DOHH2 (cell line): ENCODE measurements around the gene RNLS.

ENCODE experiments used
- H3F3A ChIP-seq: fragments of 200-600 bp; sonication (generic), shearing (Covaris generic); 2 replicates; pipeline ENCODE4 v1.6.0; 2016; ENCODE audit warnings: antibody characterized with exemption, mild to moderate bottlenecking; ENCODE audit not compliant: control insufficient read depth, insufficient read depth
- H3K27ac ChIP-seq: fragments of 200-600 bp; sonication (generic); 2 replicates; pipeline ENCODE4 v1.5.1; 2014; ENCODE audit warnings: low read depth, mild to moderate bottlenecking, low read length, moderate library complexity
- H3K27me3 ChIP-seq: fragments of 200-600 bp; sonication (generic); 2 replicates; pipeline ENCODE4 v1.6.1; 2014; ENCODE audit warnings: mild to moderate bottlenecking, low read length, mixed read lengths; ENCODE audit not compliant: control insufficient read depth
- H3K36me3 ChIP-seq: fragments of 200-600 bp; sonication (generic); 2 replicates; pipeline ENCODE4 v1.6.1; 2014; ENCODE audit warnings: mild to moderate bottlenecking, low read length, moderate library complexity, mixed read lengths; ENCODE audit not compliant: control insufficient read depth
- H3K4me1 ChIP-seq: fragments of 200-600 bp; sonication (generic); 2 replicates; pipeline ENCODE4 v1.6.1; 2014; ENCODE audit warnings: mild to moderate bottlenecking, low read length, mixed read lengths; ENCODE audit not compliant: control insufficient read depth
- H3K4me2 ChIP-seq: fragments of 200-600 bp; sonication (generic); 2 replicates; pipeline ENCODE4 v1.6.0; 2014; ENCODE audit warnings: mild to moderate bottlenecking, low read length, moderate library complexity
- H3K4me3 ChIP-seq: fragments of 200-600 bp; sonication (generic); 2 replicates; pipeline ENCODE4 v1.5.1; 2014; ENCODE audit warnings: mild to moderate bottlenecking, low read length, mixed read lengths
- H3K79me2 ChIP-seq: fragments of 200-600 bp; sonication (generic); 2 replicates; pipeline ENCODE4 v1.6.1; 2014; ENCODE audit warnings: mild to moderate bottlenecking, low read length, mixed read lengths; ENCODE audit not compliant: control insufficient read depth
- H3K9me2 ChIP-seq: fragments of 200-600 bp; sonication (generic); replicated peaks from 2 replicates; pipeline ENCODE4 v1.6.1; 2014; ENCODE audit warnings: mild to moderate bottlenecking, low read length, mixed read lengths; ENCODE audit not compliant: control insufficient read depth
- H3K9me3 ChIP-seq: fragments of 200-600 bp; sonication (generic); 2 replicates; pipeline ENCODE4 v1.6.1; 2014; ENCODE audit warnings: antibody characterized with exemption, low read length, mixed read lengths; ENCODE audit not compliant: control insufficient read depth, insufficient read depth
- H4K20me1 ChIP-seq: fragments of 200-600 bp; sonication (generic); 2 replicates; pipeline ENCODE4 v1.6.0; 2014; ENCODE audit warnings: low read depth, mild to moderate bottlenecking, antibody characterized with exemption, low read length, moderate library complexity; ENCODE audit not compliant: control insufficient read depth, insufficient read depth
- EZH2phosphoT487 ChIP-seq: fragments of 200-600 bp; sonication (generic); IDR thresholded peaks from 2 replicates; pipeline ENCODE4 v1.6.1; 2017; ENCODE audit warnings: borderline replicate concordance, mild to moderate bottlenecking, antibody characterized with exemption, low read length, moderate library complexity, mixed read lengths
- TF ChIP-seq, protein P1 (sequence below): fragments of 200-600 bp; sonication (generic); IDR thresholded peaks from one replicate; pipeline ENCODE4 v1.5.1; 2014; ENCODE audit warnings: antibody characterized with exemption, mild to moderate bottlenecking, low read depth, low read length; ENCODE audit not compliant: poor library complexity, severe bottlenecking

The RNLS gene

DNA sequence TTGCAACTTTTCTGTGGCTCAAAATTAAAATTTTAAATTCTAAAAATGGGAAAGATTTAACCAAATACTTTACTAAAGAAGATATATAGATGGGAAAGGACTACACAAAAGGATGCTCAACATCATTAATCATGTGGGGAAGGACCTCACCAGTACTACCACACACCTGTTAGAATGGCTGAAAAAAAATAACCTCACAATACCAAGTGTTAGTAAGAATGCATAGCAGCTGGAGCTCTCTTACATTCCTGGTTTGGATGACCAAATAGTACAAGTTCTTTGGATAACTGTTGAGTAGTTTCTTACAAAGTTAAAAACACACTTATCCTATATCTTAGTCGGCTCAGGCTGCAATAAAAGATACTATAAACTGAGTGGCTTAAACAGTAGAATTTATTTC is 37.3 kb upstream of the RNLS start:
- H3K4me1 ChIP-seq: no peaks in the 10 kb centered on the region
- H3K36me3 ChIP-seq: no peaks in the 10 kb centered on the region
- no peaks in the 10 kb centered on the region for H3K9me3 ChIP-seq
- H3F3A ChIP-seq: no peaks in the 10 kb centered on the region
- H3K27ac ChIP-seq: no peak overlapping the region
- H4K20me1 ChIP-seq: no peaks in the 10 kb centered on the region
- no peaks in the 10 kb centered on the region for H3K9me2 ChIP-seq
- no peak overlapping the region for H3K4me3 ChIP-seq
- H3K79me2 ChIP-seq: no peaks in the 10 kb centered on the region
- no peak overlapping the region for H3K4me2 ChIP-seq
- no peaks in the 10 kb centered on the region for H3K27me3 ChIP-seq
- TF ChIP-seq EZH2phosphoT487: no peak
- TF ChIP-seq, protein P1, sequence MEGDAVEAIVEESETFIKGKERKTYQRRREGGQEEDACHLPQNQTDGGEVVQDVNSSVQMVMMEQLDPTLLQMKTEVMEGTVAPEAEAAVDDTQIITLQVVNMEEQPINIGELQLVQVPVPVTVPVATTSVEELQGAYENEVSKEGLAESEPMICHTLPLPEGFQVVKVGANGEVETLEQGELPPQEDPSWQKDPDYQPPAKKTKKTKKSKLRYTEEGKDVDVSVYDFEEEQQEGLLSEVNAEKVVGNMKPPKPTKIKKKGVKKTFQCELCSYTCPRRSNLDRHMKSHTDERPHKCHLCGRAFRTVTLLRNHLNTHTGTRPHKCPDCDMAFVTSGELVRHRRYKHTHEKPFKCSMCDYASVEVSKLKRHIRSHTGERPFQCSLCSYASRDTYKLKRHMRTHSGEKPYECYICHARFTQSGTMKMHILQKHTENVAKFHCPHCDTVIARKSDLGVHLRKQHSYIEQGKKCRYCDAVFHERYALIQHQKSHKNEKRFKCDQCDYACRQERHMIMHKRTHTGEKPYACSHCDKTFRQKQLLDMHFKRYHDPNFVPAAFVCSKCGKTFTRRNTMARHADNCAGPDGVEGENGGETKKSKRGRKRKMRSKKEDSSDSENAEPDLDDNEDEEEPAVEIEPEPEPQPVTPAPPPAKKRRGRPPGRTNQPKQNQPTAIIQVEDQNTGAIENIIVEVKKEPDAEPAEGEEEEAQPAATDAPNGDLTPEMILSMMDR: no peak

DNA sequence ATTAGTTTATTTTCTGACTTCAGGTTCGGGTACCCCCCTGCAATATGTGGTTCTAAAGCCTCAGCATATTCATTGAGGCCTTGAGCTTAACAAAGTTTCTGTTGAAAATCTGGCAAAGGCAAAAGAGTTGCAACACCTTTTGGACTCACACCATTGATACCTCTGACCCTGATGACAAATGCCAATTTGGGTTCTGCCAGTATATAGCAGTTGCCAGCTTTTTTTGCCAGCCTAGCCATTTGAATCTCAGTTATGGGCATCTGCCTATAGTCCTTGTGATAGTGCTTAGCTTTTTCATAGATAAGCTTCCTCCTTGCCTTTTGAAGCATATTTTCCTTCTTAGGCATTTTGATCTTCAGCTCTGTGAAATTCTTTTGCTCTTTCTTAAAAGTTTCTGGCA is 35.4 kb upstream of the RNLS start:
- Histone ChIP-seq H3K36me3 (no peaks in the 10 kb centered on the region), H3K27ac (no peak overlapping the region), H3K79me2 (no peaks in the 10 kb centered on the region), H3K9me2 (no peaks in the 10 kb centered on the region; the same call in 1 of the 2 replicates), H3K4me1 (no peaks in the 10 kb centered on the region), H3K4me2 (no peak overlapping the region), H3F3A (no peaks in the 10 kb centered on the region), H3K4me3 (no peak overlapping the region), H3K9me3 (no peaks in the 10 kb centered on the region), H4K20me1 (no peaks in the 10 kb centered on the region), H3K27me3 (no peaks in the 10 kb centered on the region)
- no peak for TF ChIP-seq EZH2phosphoT487
- TF ChIP-seq, protein P1: no peak

DNA sequence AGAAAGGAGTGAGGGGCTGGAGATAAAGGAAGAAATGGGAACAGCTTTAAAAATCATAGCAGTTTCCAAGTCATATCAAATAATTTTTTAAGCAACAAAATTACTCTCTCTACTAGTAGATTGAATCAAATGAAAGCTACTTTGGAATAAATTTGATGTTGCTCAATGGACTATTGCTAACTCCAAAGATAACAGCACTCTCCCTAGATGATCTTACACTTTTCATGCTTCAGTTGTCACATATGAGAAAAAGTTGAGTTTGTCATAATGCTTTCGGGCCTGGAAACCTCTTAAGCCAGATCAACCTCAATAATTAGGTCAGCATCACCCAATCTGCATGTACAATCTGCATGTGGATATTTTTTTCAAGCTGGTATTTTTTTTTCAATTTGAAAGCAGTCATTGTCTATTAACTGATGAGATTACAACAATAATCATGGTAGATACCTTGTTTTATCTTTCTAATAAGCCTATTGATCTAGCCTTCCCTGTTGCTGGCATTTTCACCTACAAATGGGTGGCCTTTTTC is 34.7 kb upstream of the RNLS start:
- H4K20me1 ChIP-seq: no peaks in the 10 kb centered on the region
- no peaks in the 10 kb centered on the region for H3K27me3 ChIP-seq
- no peak overlapping the region for H3K27ac ChIP-seq
- H3K36me3 ChIP-seq: no peaks in the 10 kb centered on the region
- H3K4me3 ChIP-seq: no peak overlapping the region
- no peaks in the 10 kb centered on the region for H3K79me2 ChIP-seq
- H3K4me2 ChIP-seq: no peak overlapping the region
- no peaks in the 10 kb centered on the region for H3K9me3 ChIP-seq
- H3K4me1 ChIP-seq: no peaks in the 10 kb centered on the region
- no peaks in the 10 kb centered on the region for H3F3A ChIP-seq
- TF ChIP-seq EZH2phosphoT487: no peak
- TF ChIP-seq, protein P1: no peak
- H3K9me2 ChIP-seq: no peaks in the 10 kb centered on the region; the same call in 1 of the 2 replicates
